AG04449 (cell line): ENCODE results near the gene RCN2.
A peak's percentile ranks its signal among the peaks of the same experiment; 100 is the strongest.

Experiments
- CTCF ChIA-PET: fragments of 350-600 bp; formaldehyde crosslinking; extraction: SDS; loops from one replicate; lab custom pipeline; 2021; ENCODE audit warnings: antibody characterized with exemption; lab: Yijun Ruan, JAX
- POLR2A ChIA-PET: fragments of 400-600, 350-600 bp; formaldehyde crosslinking; extraction: SDS; loops from one replicate; lab custom pipeline; 2020; ENCODE audit warnings: antibody characterized with exemption, inconsistent platforms; lab: Yijun Ruan, JAX
- DNase-seq: peaks from one replicate; pipeline ENCODE4 v3.0.0-alpha.2; 2010; ENCODE audit warnings: low read depth, low spot score
- H3K4me3 ChIP-seq: 2 replicates; pipeline ENCODE4 v1.5.1; 2011; ENCODE audit warnings: low read depth, mild to moderate bottlenecking, control low read depth, low read length
- CTCF ChIP-seq: IDR thresholded peaks from one replicate; pipeline ENCODE4 v1.5.1; 2011; ENCODE audit warnings: mild to moderate bottlenecking, moderate library complexity, low read length, control low read depth, inconsistent platforms; ENCODE audit not compliant: insufficient read depth; ENCODE audit errors: missing control alignments

RCN2 gene

DNA sequence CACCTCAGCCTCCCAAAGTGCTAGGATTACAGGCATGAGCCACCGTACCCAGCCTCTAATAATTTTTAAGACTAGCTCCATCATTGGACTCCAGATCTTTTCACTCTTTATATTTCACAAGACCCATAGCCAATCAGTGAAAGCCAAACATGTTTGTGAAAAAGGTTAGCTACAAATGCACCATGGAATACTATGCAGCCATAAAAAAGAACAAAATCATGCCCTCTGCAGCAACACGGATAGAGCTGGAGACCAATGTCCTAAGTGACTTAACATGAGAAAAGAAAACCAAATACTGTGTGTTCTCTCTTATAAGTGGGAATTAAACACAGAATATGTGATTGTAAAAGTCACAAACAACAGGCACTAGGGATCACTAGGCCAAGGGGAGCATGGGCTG is 29.6 kb upstream of the RCN2 start:
- DNase-seq, result no peak
- ChIA-PET POLR2A (no interaction called here), CTCF (no interaction called here)
- no peak for TF ChIP-seq CTCF
- H3K4me3 ChIP-seq, result no peak overlapping the region

- peak; percentile 6 for TF ChIP-seq CTCF
- CTCF ChIA-PET, result interaction anchor here (0.9 kb wide), 1 partner anchor 643 kb away, joined by 3 read pairs; no protein-coding TSS in a partner anchor
- DNase-seq, result no peak
- POLR2A ChIA-PET, result no interaction called here
- no peak overlapping the region for H3K4me3 ChIP-seq
These were observed 28.3 kb upstream of the RCN2 start for GRCh38 chr15:76903251-76903681.

- DNase-seq, result no peak
- no peak for TF ChIP-seq CTCF
- CTCF ChIA-PET, result interaction anchor here (1.0 kb wide), 1 partner anchor 12 kb away, joined by 3 read pairs; no protein-coding TSS in a partner anchor
- H3K4me3 ChIP-seq, result peak overlapping the region; percentile 87
- POLR2A ChIA-PET, result no interaction called here
These were observed 27.0 kb upstream of the RCN2 start for GRCh38 chr15:76904461-76905012.

DNA sequence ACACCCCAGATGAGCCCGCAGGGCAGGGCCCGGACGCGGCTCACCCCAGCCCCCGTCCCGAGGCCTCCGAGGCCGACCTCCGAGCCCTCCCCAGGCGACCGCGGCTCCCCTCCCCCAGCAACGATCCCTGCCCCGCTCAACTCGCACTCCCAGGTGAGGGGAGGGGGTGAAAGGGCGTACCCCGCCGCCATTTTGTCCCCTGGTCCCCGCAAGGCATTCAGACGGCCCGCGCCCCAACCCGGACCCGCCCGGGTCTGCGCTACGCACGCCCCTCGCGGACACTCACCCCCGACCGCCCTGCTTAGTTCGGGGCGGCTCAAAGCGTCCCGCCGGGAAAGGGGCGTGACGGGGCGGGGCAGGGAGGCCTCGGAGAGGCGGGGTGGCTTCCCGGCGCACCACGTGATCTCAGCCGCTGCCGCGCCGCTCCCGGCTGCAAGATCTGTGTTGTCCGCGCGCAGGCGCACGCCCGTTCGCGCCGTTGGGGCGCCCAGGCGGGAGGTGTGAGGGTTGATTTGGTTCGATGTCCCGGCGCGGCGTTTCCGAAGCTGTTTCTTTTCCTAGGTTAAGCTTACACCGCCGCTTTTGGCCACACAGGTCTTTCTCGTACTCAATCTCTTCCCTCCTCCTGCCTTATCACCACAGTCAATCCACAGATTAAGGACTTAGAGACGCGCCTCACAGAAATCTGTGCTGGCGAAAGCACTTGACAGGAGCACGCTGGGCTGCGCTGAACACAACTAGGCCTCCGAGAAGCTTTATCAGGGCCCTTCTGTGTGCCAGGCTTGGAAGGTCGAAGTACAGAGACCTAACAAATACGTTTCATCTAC is 26.3 kb upstream of the RCN2 start, which contains the start of gene SCAPER:
Gene SCAPER (minus strand): TSS at position 328 of the 827 bp plus-strand sequence. CDS start 21,523 bp downstream, outside the sequence.
- ChIA-PET POLR2A (no interaction called here), CTCF (interaction anchor here (1.0 kb wide), 2 partner anchors 11 to 720 kb away, joined by 3 read pairs; no protein-coding TSS in a partner anchor)
- no peak for DNase-seq
- peak within 1 kb of the TSS; percentile 87 for H3K4me3 ChIP-seq
- TF ChIP-seq CTCF, result no peak

DNA sequence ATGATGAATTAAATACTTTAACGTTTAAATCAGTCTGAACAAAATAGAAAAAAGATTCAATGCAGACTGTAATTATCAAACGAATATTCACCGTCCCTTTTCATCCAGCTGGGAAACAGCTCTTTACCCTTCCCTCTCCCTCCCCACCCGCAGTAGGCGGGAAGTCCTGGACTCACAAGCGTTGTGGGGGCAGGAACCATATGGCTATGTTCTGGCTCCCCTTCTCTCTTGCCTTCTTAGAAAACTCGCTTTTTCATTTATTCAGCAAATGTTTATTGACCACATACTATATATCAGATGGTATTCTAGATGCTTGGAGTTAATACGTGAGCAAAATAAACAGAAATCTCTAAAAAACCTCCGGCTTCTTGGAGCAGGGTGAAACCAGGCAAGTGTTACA is 25.7 kb upstream of the RCN2 start:
- no peak for TF ChIP-seq CTCF
- no peak for DNase-seq
- 0 out of 2 replicates have a peak overlapping the region, but pooled peaks have one; percentile 21 for H3K4me3 ChIP-seq
- ChIA-PET CTCF (interaction anchor here (1.0 kb wide), 1 partner anchor 720 kb away, joined by 3 read pairs; no protein-coding TSS in a partner anchor), POLR2A (no interaction called here)

- POLR2A ChIA-PET, result no interaction called here
- no peak for DNase-seq
- H3K4me3 ChIP-seq, result no peak overlapping the region
- CTCF ChIA-PET, result interaction anchor here (1.5 kb wide), 1 partner anchor 19 kb away, joined by 3 read pairs; the partner anchor contains the start of gene RCN2
- TF ChIP-seq CTCF, result no peak
These were observed 19.1 kb upstream of the RCN2 start for GRCh38 chr15:76912430-76912829.
